CD1c-positive myeloid dendritic cell (primary cell): Measurements from ENCODE around the gene IRF2BP2.
A peak's percentile ranks its signal among the peaks of the same experiment; 100 is the strongest.

ENCODE experiments used
- DNase-seq: peaks from one replicate; pipeline ENCODE4 v3.0.0-alpha.2; 2016; ENCODE audit errors: extremely low spot score

Gene IRF2BP2

DNA sequence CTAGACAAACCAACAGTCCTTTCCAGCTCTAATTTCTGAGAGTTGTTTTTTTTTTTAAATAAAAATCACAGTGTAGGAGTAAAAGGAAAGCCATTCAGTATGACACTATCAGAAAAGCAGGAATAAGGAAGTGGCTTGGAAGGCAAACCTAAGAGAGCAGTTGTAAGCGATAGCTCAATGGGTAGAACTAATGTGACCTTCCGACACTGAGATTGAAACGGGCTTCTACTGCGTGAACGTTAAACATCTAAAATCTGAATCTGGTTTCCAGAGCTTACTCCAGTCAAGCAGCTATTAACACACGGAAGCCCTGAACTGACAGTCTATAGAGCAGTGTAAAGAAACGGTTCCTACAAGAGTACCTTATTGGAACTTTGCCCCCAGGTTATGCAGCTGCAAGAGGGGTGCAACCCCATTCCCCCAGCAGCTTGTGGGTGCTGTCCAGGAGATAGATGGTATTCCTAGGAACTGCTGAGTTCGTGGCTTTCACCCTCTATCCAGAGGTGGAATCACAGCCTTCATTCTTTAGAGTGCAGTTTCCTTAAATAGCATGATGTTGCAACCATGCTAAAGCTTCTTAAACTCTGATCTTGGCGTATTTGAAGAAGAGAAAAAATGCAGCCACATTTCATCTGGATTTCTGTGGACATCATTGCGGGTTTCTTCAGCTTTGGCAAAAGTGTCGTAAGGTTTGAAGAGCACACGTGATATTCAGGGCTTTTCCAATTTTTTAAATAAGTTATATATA, 3.3 kb upstream of the IRF2BP2 start:
- DNase-seq, result peak; percentile 86

DNA sequence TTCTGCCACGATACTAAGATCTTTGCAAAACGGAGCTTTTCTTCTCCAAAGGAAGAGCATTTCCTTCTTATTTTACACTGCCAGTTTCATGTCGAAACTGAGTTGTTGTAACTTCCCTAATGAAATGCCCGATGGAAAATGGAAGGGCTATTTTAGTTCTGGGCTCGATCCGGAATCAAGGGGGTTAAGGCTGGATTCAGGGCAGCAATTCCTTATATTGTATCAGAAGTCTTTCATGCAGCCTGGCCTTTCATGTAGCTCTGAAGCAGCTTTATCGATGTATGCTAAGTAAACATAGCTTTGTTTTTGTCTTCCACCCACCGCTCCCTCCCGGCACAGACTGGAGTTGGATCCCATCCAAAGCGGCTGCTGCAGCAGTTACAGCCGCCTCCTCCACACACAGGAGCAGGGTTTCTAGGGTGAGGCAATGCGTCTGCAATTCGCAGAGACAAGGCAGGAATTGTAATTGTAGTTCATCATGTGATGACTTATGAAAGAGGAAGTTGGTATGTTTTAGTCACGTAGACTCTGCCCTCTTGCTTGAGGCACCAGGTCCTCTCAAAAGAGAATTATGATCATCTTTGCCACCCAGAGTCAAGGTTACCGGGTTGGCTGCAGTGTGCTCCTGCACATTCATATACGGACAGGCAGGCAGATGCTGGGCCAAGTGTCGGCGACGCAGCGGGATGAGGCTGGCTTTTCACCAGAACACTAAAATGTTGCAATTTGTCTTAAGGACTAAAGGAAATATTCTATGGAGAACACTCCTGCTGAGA, 2.6 kb upstream of the IRF2BP2 start:
- peak; percentile 97 for DNase-seq

DNA sequence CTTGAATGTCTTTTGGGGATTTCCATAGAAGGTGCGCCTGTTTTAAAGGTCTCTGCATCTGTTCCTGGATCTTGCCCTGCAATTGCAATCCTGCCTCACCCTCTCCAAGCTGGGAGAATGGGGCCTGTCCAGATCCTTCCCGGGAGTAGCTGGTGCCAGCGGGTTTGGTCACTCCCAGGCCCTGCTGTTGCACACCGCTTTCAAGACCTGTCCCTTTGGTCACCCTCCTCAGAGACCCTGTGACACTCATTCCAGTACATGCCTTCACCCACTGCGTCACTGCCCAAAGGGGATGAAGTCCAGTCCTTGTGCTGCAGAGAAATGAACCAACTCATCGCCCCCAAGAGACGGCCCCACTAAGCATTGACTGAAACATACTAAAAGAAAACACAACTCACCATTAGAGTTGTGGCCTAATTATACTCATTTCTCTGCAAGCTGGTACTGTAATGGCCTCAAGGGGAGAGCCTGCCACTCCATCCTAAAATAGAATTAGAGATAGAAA, 1.9 kb upstream of the IRF2BP2 start:
- DNase-seq, result peak; percentile 65

DNA sequence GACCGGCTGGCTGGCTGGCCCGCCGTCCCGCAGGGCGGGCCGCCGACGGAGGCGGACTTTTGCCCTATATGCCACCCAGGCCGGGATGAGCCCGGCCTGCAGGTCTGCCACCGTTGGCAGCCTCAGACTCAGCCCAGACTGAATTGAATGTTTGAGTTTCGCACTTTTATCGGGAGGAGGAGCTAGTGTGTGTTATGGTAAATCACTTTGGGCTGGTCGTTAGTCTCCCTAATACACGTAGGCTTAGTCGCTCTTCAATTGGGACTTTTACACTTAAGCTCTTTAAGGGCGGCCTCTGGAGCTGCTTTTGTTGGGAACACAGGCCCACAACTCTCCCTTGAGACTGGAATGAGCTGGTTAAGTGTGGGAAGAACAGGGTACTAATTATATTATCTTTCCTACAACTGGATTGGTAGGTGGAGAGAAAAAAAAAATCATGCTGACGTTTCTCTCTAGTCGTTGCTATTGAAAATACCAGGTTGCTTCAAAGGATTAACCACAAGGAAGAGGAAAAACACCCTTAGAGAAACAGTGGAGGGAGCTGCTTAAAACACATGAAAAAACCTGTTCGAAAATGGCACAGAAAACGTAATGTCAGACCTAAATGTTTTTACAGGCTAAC, 1.4 kb upstream of the IRF2BP2 start:
- DNase-seq, result peak; percentile 87

GRCh38 chr1:234610666-234611224, 767 bp upstream of the IRF2BP2 start:
- peak; percentile 96 for DNase-seq

- DNase-seq, result no peak
Measured at GRCh38 chr1:234609691-234610042, 311 bp downstream of the IRF2BP2 start.

DNA sequence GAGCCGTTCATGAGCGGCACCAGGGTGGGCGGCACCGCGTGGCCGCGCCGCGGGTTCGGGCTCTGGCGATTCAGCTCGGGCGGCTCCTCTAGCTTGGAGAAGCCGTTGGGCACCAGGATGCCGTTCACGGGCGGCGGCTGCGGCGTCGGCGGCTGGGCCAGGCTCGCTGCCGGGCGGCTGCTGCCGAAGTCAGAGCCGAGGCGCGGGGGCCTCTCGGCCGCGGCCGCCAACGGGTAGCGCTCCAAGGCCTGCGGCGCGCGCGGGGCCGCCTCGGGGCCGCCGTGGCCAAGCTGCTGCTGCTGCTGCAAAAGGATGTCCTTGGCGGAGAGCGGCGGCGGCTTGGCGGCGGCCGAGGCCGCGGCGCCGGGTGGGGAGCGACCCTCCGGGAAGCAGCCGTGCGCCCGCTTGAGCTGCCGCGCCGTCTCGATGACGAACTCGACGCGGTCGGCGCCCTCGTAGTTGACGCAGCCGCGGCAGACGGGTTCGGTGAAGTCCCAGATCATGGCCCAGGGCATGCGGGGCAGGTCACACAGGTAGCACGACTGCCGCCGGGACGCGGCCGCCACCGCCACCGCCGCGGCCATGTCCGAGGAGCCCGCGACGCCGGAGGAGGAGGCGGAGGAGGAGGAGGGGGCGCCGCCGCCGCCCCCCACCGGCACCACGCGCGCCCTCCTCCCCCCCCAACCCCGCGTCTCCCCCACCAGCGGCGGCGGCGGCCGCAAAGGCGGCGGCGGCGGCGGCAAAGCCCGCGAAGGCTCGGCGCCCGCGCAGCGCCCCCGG, 877 bp downstream of the IRF2BP2 start:
- peak; percentile 70 for DNase-seq

- peak; percentile 92 for DNase-seq
Measured at GRCh38 chr1:234608025-234608910, 1.7 kb downstream of the IRF2BP2 start.

GRCh38 chr1:234607109-234608024, 2.6 kb downstream of the IRF2BP2 start:
- peak; percentile 64 for DNase-seq

DNA sequence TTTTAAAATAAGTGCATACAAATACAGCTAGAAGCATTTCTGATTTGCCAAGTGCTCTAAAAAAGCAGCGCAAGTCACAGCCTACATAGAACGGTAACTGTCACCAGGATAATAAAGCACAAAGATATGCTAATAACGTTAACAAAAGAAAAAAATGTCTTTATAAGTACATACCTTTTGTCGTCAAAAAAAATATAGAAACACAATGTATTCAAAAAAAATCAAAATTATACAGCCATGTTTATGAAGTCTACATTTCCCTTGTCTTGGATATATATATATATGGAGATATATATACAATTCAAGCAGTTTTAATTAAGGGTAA, 3.2 kb downstream of the IRF2BP2 start:
- DNase-seq, result no peak

DNA sequence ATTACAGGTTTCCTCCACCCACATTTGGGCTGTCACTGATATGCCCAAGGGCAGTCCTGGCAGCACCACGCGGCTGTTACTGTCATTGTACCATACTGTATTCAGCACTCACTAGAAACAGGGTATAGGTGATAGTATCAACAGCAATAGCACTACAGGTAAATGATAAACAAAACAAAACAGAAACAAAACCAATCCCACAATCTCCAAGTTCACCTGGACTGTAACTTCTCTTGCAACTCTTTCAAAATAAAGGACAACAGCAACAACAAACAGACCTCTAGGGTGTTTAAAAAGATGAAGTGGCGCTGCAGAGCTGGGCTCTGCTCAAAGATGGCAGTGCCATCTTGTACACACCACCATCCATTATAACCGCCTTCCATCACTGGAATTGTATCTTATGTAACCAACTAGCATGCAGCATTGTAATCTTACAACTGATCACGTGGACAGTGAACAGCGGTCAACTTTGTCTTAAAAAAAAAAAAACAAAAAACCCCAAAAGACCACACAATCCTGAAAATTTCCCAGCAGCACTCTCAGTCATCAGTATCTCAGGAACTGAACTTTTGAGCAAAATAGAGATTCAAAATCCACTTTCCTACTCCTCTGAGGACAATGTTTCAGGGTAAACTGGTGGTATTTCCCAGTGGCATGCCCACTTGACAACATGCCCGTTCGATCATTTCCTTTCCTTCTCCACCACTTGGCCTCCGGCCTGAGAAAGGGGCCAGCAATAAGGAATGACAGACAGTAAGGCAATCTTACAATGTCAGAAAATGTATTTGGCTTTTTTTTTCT, 3.8 kb downstream of the IRF2BP2 start:
- peak; percentile 57 for DNase-seq

- no peak for DNase-seq
Measured at GRCh38 chr1:234605399-234605982, 4.5 kb downstream of the IRF2BP2 start.

DNA sequence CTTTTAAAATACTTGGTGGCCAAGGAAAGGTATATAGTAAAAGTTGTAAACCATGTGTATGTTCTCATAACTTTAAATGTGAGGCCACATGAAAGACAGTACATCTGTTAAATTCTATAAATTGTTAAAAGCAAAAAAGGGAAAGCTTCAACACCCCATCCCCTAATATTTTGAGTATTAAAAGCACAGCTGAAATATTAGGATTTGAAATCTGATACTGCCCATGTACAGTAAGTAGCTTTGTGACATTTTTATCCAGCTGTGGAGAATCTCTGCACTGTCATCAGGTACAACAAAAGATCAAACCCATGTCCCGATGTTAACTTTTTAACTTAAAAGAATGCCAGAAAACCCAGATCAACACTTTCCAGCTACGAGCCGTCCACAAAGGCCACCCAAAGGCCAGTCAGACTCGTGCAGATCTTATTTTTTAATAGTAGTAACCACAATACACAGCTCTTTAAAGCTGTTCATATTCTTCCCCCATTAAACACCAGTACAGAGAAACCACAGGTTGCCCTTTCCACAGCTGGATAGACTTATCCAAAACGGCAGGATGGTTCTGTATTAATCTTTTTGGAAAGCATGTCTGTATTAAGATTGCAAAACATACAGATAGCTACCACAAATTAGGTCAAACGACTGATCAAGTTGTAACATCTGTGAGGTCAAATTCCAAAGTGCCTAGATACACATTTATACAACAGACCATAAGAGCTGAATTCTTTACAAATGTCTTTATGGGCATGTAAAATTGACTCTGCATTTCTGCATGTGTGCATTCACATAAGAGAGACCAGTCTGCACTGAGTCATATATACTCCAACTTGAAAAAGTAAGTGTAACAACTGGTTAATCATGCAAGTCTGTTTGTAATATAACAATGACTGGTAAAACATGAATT, 5.2 kb downstream of the IRF2BP2 start:
- peak; percentile 17 for DNase-seq

- peak; percentile 20 for DNase-seq
Measured at GRCh38 chr1:234603221-234604204, 6.5 kb downstream of the IRF2BP2 start.

- DNase-seq, result peak; percentile 86
Measured at GRCh38 chr1:234602334-234603220, 7.4 kb downstream of the IRF2BP2 start.
